ENCODE measurements around the gene HBP1. TPM values are rescaled to one million over a fixed set of nuclear protein-coding genes. Genes with fewer than 3 reads are reported as not detected.

HBP1 gene
- total and polyA plus RNA-seq, 2 of the 8 experiments (the other 6 are each of a cell fraction or from before 2014, with no cell fraction given) = 28.9 to 29.2 TPM

- CTCF ChIA-PET (ENCODE audit: partially characterized antibody) = interaction anchor here (0.6 to 1.7 kb wide), 4 partner anchors 12 to 505 kb away, joined by 3 to 4 read pairs (median 4); no protein-coding TSS in a partner anchor
- no peak overlapping the region for H4K91ac ChIP-seq (replicated peaks; ENCODE audit: insufficient read length, low read length)
- DNase-seq (ENCODE audit: low read depth in 1 of 2, low spot score in 2 of 2) = no peak
- H3K79me1 ChIP-seq (ENCODE audit: low read depth, low read length) = no peaks in the 10 kb centered on the region
- H3K4me1 ChIP-seq (replicated peaks in 1 of 4; ENCODE audit: control insufficient read depth in 3 of 4, insufficient read depth in 4 of 4, low read length in 3 of 4) = no peaks in the 10 kb centered on the region
- POLR2A ChIA-PET (ENCODE audit: partially characterized antibody) = no interaction called here
- H3K4me2 ChIP-seq (ENCODE audit: insufficient read depth in 1 of 2, low read depth in 2 of 2, low read length in 2 of 2) = no peak overlapping the region
- H3K56ac ChIP-seq (replicated peaks; ENCODE audit: insufficient read length, low read depth, low read length) = no peak overlapping the region
- H3K23me2 ChIP-seq (ENCODE audit: low read depth, low read length) = no peaks in the 10 kb centered on the region; the same call in 1 of the 2 replicates
- H3K36me3 ChIP-seq (ENCODE audit: control insufficient read depth in 2 of 4, insufficient read depth in 4 of 4, low read length in 3 of 4) = no peaks in the 10 kb centered on the region
- no peaks in the 10 kb centered on the region for H3K9me3 ChIP-seq (ENCODE audit: insufficient read depth in 2 of 2, low read depth in 1 of 2, low read length in 1 of 2)
- FAIRE-seq = no peak
- no peak overlapping the region for H4K8ac ChIP-seq (ENCODE audit: extremely low read depth, insufficient read depth, low read length)
- no peak overlapping the region for H2BK15ac ChIP-seq (ENCODE audit: low read length)
- H3K79me2 ChIP-seq (ENCODE audit: control insufficient read depth in 1 of 2, insufficient read depth in 2 of 2, low read length in 2 of 2) = no peaks in the 10 kb centered on the region
- no peak overlapping the region for H4K5ac ChIP-seq (ENCODE audit: insufficient read length, low read depth, low read length)
- H3K4ac ChIP-seq (replicated peaks; ENCODE audit: insufficient read length, low read depth, low read length) = no peak overlapping the region
- H3K27me3 ChIP-seq (replicated peaks in 1 of 4; ENCODE audit: control insufficient read depth in 3 of 4, extremely low read depth in 1 of 4, insufficient read depth in 3 of 4, low read length in 3 of 4) = no peaks in the 10 kb centered on the region
- 83% methylated on average over 2 of the region's 2 CpGs; no CpG with 5 or more reads in 1 of the 2 experiments for WGBS, 2 experiments (ENCODE audit: extremely low coverage in 1 of 2, insufficient coverage in 1 of 2, insufficient read length in 1 of 2, insufficient replicate concordance in 2 of 2, low coverage in 1 of 2, low lambda C conversion rate in 2 of 2, missing lambda C conversion rate in 1 of 2)
- H2AFZ ChIP-seq (ENCODE audit: low read length) = no peak overlapping the region
- no peak for TF ChIP-seq FOSL1 (IDR thresholded peaks at IDR 0.05; ENCODE audit: insufficient read depth, low read depth, low read length)
- TF ChIP-seq HDAC2 (IDR thresholded peaks at IDR 0.05; ENCODE audit: borderline replicate concordance in 1 of 2, low read depth in 2 of 2, low read length in 2 of 2) = no peak
- TF ChIP-seq TAF1 (IDR thresholded peaks at IDR 0.05; ENCODE audit: low read depth, low read length) = no peak
- TF ChIP-seq NANOG (IDR thresholded peaks at IDR 0.05; ENCODE audit: insufficient read depth, low read depth, low read length, poor library complexity, severe bottlenecking) = no peak
- TF ChIP-seq SRF (IDR thresholded peaks at IDR 0.05; ENCODE audit: low read depth, low read length) = no peak
- no peak for TF ChIP-seq KDM5A (IDR thresholded peaks at IDR 0.05; ENCODE audit: low read length)
- no peak for TF ChIP-seq CREB1 (IDR thresholded peaks at IDR 0.05)
- no peak overlapping the region for H3K9ac ChIP-seq (replicated peaks in 1 of 4; ENCODE audit: extremely low read depth in 1 of 4, low read depth in 3 of 4, low read length in 3 of 4)
- H3K4me3 ChIP-seq (ENCODE audit: extremely low read depth in 1 of 4, insufficient read depth in 2 of 4, low read depth in 3 of 4, low read length in 4 of 4) = no peak overlapping the region
- H2AK5ac ChIP-seq (ENCODE audit: low read depth, low read length) = no peak overlapping the region
- no peak overlapping the region for H3K18ac ChIP-seq (ENCODE audit: extremely low read depth, low read length)
- no peak overlapping the region for H2BK20ac ChIP-seq (ENCODE audit: low read length)
- H2BK120ac ChIP-seq (replicated peaks; ENCODE audit: low read depth, low read length) = no peak overlapping the region
- H3K23ac ChIP-seq (ENCODE audit: insufficient read length) = no peak overlapping the region
- no peak overlapping the region for H2BK12ac ChIP-seq (ENCODE audit: low read depth, low read length)
- H3K27ac ChIP-seq (ENCODE audit: low read depth, low read length) = no peak overlapping the region
- H3K14ac ChIP-seq (ENCODE audit: insufficient read length) = no peak overlapping the region
- H4K20me1 ChIP-seq (replicated peaks in 1 of 2; ENCODE audit: control insufficient read depth in 1 of 2, insufficient read depth in 2 of 2, low read length in 2 of 2) = no peaks in the 10 kb centered on the region
- no peak overlapping the region for H2BK5ac ChIP-seq (ENCODE audit: low read depth, low read length)
Measured at GRCh38 chr7:107219563-107220244, 50.9 kb downstream of the HBP1 start.

All from H1 (cell line).